Stimulated activated CD8-positive, alpha-beta memory T cell treated with anti-CD3 and anti-CD28 coated beads, Interleukin-15, amount 100 ng/mL, for 4 hours (primary cell): ENCODE data around the gene CFAP61.
"Not testable (repeated sequence)": the region's sequence is repeated elsewhere in the genome, so short reads cannot be mapped to it uniquely, and the experiment has no call there.

Source experiments
- DNase-seq, 2 donors: peaks; one replicate each; pipeline ENCODE4 v3.0.0-alpha.2; 2020; ENCODE audit warnings: low read depth in 2 of 2

The CFAP61 gene

DNA sequence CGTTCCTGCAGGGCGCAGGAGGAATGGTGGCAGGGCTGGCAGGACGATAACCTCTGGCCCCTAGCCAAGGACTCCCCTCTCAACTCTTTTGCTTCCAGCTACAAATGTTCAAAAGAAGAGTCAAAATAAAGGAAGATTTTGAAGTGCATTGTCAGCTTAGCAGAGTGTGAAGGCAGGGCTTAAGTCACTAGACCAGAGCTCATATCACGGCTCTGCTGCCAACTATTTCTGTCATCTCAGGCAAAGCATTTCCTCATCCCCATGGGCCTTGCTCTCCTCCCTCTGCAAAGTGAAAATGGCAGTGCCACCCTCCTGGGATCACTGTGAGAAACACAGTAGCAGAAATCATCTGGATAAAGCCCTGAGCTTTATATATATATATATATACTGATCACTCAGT lies 36.7 kb downstream of the CFAP61 start:
- no peak for DNase-seq

DNA sequence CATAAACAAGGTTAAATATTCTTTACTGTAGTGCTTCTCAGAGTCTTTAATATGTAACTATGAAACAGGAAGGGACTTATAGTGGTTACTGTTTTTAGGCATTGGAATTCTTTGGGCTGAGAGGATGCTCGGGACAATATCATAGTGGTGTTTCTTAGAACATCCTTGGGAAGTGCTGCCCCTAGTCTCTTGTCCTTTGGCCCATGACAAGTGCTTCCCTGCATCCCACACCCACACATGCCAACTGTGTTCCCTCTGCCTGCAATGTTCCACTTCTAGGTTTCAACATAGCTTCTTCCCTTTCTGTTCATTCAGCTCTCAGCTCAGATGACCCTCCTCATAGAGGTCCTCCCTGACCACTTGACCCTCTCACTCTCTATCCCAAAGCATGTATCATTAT lies 37.6 kb downstream of the CFAP61 start:
- DNase-seq: no peak

DNA sequence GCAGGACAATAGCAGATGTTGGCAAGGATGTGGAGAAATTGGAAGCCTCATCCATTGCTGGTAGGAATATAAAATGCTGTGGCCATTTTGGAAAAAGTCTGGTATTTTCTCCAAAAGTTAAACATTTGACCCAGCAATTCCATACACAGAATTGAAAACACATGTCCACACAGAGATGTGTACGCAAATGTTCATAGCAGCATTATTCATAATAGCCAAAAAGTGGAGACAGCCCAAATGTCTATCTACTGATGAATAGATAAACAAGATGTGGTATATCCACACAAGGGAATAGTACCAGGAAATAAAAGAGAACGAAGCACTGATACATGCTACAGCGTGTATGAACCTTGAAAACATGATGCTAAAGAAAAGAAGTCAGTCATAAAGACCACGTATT lies 40.5 kb downstream of the CFAP61 start:
- no peak for DNase-seq

DNA sequence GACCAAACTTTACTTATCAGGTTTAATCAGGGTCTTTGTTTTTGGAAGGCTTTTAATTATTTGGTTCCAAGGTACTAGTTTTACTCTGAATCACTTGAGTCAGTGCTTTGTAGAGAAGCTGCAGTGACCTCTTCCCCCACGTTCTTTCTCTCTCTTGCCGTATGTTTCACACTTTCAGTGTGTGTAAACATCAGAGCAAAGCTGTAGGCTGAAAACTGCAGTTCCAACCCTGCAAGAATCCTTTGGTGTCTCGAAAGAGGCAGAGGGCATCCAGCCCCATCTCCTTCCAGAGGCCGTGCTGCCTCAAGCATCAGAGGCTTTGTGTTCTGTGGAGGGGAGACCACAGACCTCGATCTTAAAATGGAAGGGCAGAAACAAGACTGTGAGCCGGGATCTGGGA lies 42.1 kb downstream of the CFAP61 start:
- no peak for DNase-seq

DNA sequence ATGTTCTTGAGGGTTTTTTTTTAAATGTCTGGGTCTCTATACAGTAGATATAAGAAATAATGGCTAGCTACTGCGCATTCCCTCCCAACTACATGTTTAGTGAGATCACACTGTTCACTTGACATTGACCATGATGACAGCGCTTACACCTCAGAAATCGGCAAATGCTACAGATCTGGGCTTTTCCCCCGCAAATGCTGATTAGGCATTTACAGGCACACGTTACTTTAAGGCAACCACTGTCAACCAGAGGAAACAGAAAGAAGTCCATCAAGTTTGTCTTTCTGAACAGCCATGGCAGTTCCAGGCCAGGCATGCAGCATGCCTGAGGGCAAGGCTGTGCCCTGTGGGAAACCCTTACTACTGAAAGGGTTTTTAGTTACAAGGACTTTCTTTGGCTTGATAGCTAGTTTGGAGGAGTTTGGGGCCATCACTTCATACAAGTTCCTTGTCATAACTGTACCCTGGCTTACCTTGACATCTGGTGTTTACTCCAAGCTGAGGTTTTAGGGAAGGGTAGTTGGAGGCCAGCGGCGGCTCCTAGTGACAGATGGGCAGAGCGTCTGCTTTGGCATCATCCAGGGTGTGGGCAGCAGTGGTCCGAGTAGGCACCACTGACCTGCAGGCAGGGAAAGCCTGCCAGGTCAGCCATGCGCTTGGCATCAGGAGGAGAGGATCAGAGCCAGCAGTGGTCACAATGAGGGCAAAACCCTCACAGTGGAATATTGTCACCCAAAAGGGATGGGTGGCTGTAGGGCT lies 43.0 kb downstream of the CFAP61 start:
- DNase-seq: no peak

DNA sequence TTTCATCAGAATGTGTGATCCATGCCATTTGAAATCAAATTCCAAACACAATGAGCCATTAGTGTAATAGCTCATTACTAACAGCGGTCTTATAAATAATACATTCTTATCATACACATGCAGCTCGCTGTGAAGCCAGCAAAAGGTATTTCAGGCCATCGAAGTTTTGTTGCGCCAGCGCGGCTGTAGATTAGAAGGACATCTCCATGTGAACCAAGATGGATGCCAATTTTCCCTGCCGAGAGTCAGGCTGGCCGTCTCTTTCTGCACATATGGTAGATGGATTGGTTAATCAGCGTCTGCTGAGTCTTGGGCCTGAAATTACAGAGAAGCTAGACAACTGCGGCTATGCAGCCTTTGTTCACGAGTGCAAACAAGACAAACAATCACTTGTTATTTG lies 44.1 kb downstream of the CFAP61 start:
- DNase-seq: no peak

DNA sequence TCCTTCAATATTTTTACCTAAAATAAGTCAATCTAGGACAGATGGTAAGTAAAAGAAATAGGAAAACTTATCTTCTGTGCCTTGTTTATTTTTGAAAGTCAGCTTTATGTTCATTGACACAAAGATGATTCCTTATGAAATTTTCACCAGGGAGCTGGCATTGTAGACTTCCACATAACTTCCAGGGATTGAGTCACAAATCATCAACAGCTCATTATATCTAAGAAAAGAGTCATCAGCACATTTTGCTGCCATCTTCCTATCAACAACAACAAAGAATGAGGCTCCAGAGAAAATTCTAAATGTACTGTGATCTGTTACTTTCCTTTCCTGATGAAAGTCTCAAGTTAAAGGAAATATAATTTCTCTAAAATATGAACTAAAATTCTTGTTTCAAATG lies 48.5 kb downstream of the CFAP61 start:
- DNase-seq: no peak

DNA sequence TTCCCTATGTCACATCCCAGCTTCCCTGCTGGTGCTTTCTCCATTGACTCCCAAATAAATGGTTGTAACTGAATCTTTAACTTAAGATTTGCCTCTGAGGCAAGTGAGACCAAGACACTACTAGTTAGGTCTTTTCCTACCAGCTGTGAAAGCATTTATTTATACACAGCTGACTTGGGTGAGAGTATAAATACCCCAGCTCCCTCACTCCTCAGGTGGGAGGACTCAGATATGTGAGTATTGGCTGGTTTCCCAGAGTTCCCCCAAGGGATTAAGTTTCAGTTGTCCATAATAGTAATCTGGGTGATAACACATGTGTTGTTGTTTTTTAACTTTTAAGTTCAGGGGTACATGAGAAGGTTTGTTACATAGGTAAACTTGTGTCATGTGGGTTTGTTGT lies 49.8 kb downstream of the CFAP61 start:
- DNase-seq: no peak

DNA sequence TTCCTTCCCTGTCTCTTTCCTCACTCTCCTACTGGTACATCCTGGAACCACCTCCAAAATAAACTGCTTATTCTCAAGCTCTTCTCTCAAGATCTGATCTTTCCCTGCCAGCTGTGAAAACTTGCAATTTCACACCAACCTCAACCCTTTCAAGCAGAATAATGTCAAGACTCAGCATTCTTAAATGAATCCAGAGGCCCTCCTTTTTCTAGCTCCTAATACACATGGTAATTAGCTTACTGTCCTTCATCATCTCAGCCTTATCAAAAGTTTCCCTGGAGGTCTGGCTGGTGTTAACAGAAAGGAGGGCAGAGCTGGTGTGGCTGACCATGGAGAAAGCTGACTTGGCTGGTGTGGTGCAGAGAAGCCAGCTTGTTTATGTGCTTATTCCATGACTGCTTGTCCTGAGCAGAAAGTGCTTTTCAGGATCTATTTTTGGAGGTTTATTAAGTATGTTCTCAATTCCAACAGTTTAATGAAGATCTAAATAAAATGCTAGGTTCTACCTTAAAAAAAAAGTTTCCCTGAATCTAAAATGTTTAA lies 50.5 kb downstream of the CFAP61 start:
- DNase-seq: no peak

DNA sequence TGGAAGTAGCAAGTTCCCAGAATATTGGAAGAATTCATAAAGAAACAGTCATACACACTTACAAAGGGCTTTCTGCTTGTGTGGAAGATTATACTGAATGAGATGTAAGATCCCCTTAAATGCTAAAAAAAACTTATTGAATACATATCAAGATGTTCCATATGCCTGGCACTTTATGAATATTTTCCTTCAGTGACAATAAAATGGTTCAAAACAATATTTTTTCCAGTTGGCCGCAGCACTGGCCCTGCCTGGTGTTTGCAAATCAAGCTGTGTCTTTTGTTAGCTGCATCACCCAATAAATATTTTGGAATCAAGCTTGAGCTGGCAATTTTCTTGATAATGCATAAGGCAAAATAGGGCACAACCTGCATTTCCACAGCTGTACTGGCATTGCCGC lies 51.2 kb downstream of the CFAP61 start:
- DNase-seq: no peak

DNA sequence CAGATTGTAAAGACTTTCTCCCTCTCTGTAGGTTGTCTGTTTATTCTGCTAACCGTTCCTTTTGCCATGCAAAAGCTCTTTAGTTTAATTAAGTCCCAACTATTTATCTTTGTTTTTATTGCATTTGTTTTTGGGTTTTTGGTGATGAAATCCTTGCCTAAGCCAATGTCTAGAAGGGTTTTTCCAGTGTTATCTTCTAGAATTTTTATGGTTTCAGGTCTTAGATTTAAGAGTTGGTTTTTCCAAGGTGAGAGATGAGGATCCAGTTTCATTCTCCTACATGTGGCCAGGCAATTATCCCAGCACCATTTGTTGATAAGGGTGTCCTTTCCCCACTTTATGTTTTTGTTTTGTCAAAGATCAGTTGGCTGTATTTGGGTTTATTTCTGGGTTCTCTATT lies 70.9 kb downstream of the CFAP61 start:
- DNase-seq: not testable (repeated sequence)

DNA sequence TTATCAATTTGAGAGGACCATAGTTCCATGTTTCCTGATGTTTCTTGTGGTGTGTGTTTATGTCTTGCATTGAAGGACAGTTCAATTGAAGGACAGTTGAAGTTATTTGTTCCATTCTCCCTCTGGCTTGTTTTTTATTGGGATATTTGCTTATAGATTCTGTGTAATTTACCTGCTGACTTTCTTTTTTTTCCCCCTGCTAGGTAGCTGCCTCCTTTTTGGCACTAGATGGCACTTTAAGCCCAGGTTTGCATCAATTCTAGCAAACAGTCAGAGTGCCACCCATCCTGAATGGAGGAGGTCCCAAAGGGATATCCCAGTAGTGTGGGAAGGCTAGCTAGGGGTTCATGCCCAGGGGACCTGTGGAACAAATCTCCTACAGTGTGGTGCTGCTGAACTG lies 78.1 kb downstream of the CFAP61 start:
- DNase-seq: no peak

DNA sequence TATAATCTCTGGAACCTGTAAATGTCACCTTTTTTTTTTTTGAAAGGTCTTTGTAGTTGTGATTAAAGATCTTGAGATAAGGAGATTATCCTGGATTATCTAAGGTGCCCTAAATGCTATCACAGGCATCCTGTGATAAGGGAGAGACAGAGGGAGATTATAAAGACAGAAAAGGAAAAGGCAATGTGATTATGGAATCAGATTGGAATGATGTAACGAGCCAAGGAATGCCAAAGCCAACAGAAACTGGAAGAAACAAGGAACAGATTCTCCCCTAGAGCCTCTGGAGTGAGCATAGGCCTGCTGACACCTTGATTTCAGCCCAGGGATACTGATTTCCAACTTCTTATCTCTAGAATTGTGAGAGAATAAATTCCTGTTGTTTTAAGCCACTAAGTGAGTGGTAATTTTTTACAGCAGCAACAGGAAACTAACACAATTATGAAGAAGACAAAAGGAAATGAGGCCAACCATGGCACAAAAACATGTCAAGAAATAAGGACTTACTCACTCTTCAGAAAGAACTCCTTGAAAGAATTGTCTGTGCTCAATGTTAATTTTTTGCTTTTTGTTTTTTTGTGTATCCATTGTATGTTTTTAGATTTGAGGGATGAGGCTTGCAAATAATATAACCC lies 82.7 kb downstream of the CFAP61 start:
- DNase-seq: no peak

DNA sequence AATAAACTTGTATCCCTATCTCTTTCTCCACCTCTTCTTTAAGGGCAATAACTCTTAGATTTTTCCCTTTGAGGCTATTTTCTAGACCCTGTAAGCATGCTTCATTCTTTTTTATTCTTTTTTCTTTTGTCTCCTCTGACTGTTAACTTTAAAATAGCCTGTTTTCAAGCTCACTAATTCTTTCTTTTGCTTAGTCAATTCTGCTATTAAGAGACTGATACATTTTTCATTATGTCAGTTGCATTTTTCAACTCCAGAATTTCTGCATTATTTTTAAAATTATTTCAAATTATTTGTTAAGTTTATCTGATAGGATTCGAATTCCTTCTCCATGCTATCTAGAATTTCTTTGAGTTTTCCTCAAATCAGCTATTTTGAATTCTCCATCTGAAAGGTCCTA lies 84.0 kb downstream of the CFAP61 start:
- no peak for DNase-seq

DNA sequence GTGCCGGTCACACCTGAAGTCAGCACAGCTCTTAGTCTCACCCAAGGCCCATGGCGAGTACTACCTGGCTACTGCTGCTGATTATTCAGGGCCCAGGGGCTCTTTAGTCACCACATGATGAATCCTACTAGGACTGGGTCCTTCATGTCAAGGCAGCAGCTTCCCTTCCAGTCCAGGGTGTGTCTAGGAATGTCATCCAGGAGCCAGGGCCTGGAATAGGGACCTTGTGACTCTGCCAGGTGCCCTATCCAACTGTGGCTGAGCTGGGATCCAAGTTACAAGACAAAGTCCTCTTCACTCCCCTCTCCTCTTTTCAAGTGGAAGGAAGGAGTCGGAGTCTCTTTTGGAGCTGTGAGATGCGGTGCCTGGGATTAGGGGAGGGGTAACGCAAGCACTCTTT lies 85.5 kb downstream of the CFAP61 start:
- no peak for DNase-seq

DNA sequence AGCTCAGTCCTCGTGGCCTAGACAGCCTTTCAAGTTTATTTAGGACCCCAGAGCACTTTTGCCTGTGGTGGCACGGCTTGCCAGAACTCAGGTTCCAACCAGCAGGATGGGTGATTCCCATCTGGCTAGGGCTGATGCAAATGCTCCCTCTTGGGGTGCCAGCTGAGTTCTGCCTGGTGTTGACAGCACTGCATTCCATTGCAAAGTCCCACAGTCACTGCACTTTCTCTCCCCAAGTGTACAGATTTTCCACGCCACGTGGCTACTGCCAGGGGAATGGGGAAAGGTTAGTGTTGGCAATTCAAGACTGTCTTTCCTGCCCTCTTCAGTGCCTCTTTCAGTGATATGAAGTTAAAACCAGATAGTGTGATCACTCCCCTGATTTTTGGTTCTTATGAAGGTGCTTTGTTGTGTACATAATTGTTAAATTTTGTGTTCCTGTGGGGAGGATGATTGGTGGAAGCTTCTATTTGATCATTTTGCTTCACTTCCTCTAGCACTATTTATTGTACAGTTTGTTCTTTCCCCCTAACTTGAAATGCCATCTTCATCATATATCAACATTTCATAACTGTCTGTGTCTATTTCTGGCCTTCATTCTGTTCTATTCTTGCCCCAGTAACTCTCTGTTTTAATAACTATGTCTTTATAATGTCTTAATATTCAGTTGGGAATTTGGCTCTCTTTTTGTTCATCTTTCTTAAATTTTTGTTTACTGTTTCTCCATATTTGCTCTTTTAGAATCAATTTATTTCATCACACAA lies 86.2 kb downstream of the CFAP61 start:
- no peak for DNase-seq

DNA sequence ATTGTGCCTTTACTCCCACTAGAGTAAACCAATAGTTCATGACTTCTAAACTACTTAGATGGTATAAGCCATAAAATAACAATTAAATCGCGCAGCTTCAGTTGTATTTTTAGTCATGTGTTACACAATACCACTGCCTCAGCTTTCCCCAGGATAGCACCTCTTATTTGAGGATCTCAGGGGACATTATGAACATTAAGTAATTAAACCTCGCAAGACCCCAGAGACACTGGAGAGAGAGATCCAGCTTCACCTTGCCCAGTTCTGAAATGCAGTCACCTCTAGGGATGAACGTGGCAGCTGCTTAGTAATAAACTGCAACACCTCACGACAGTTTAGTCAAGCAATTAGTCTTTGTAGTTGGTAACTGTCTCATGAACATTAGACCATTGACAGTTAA lies 87.1 kb downstream of the CFAP61 start:
- no peak for DNase-seq

DNA sequence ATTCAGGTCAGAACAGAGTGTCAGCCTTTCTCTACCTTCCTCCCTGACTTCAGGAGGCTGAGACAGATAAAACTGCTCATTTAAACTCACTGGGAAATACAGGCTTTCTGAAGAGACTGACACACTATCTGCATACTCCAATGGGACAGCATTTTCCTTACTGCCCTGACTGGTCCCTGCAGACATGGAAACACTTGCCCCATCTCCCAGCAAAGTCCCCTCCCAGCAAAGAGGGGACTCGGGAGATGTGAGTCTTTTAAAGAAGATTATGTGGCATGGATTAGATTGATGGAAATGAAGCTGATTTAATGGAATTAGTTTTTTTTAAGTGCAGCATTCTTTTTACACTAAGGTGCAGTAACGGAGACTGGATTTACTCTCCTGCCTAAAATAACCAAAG lies 90.8 kb downstream of the CFAP61 start:
- DNase-seq: no peak

DNA sequence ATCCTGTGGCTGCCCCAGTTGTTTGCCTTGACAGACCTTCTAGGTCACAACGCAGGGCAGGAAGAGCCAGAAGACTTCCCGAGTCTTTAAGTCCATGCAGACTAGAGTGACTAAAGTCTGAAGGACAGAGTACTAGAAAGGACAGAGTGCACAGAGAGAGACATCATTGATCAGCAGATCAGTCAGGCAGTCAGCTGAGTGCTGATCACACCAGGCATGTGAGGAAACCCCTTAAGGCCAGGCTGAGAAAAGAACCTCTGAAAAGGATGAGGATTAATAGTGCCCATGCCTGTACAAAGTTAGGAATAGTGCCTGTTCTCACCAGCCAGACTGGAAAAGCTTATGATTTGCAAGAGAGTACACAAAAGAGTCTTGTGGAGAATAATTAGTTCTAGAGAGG lies 91.3 kb downstream of the CFAP61 start:
- DNase-seq: no peak

DNA sequence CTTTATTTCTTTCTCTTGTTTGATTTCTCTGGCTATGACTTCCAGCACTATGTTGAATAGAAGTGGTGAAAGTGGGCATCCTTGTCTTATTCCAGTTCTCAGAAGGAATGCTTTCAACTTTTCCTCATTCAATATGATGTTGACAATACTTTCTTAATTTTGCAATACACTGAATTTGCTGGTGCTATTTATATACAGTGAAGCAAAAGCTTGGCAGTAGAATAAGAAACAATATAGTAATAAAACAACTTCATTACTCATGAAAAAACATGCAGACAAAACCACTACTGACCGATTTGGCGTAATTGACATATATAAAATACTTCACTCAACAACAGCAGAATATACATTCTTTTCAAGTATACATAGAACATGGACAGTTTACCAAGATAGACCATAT lies 96.4 kb downstream of the CFAP61 start:
- DNase-seq: no peak

DNA sequence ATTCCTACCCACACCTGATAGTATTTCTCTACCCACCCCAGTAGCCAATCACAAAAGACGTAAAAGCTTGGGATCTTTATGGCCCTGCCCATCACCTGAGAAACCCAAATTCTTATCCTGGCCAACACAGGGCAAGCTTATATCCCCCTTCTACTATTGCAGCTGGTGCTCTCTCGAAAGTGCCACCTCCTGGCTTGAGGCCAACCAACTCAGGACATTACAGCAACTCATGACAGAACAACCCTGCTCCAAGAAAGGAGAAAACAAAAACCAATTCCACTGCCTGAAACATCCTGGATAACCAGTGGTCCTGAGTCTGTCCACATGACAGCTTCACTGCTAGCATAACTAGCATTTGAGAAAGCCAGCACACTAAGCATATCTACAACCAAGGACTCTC lies 97.9 kb downstream of the CFAP61 start:
- no peak for DNase-seq

DNA sequence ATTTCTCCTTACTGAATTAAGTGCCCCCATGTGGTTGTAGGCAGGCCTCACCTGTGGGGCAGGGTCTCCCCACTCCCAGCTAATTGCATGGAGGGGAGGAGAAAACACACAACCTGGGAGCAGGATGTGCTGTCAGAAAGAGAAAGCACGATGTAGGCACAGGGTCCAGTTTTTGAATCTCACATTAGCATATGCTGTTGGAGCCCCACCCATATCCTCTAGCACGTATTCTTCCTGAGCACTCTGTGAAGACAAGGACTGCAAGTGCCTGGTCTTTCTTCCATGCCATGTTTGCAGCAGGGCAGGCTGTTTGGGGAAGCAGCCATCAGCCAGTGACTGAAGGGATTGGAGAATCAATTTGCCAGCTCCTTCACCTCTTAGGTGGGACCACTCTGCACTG lies 108.2 kb downstream of the CFAP61 start:
- no peak for DNase-seq

DNA sequence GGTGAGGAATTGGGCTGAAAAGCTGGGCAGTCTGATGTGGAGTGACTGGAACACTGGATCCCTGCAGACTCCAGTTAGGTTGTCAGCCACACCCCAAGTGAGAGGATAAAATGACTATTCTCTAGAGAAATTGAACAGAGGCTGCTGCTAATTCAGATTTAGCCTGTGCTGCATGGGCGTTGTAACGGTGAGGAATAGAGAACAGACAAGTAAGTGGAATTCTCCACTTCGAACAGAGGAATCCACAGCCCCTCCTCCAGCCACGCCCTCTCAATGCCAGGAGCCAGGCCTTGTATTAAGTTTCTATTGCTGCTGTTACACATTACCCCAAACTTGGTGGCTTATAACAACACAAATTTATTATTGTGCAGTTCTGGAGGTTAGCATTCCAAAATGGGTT lies 109.3 kb downstream of the CFAP61 start:
- DNase-seq: no peak
